ENCODE data around the gene CD200R1L. TPM values are rescaled to one million over a fixed set of nuclear protein-coding genes. Genes with fewer than 3 reads are reported as not detected.

CD200R1L gene
- total RNA-seq, 1 experiment from 2014 or later, result not detected

- Mint-ChIP-seq H3K27me3 (ENCODE audit: low read depth) (no peaks in the 10 kb centered on the region; the same call in 1 of the 2 replicates), H3K4me3 (no peak overlapping the region), H3K4me1 (peaks cover 15% of the 10 kb centered on the region), H3K9me3 (peaks cover 16% of the 10 kb centered on the region), H3K27ac (no peak overlapping the region; the same call in 1 of the 2 replicates), H3K36me3 (peaks cover 4% of the 10 kb centered on the region; the same call in 1 of the 2 replicates)
- CTCF ChIA-PET, result no interaction called here
- TF ChIP-seq ARID4B (CRISPR knock-in tag; IDR thresholded peaks at IDR 0.05; ENCODE audit: borderline replicate concordance) (no peak), ATF3 (CRISPR knock-in tag; conservative IDR thresholded peaks at IDR 0.05) (no peak), ATF2 (CRISPR knock-in tag; IDR thresholded peaks at IDR 0.05; ENCODE audit: borderline replicate concordance, low read depth) (no peak), ZNF281 (CRISPR knock-in tag; IDR thresholded peaks at IDR 0.05) (no peak), ZNF416 (CRISPR knock-in tag; IDR thresholded peaks at IDR 0.05) (no peak), ZNF512 (CRISPR knock-in tag; IDR thresholded peaks at IDR 0.05; ENCODE audit: borderline replicate concordance) (no peak), SMAD3 (CRISPR knock-in tag; IDR thresholded peaks at IDR 0.05; ENCODE audit: borderline replicate concordance) (no peak), EMX1 (CRISPR knock-in tag; IDR thresholded peaks at IDR 0.05) (no peak), SMAD4 (CRISPR knock-in tag; IDR thresholded peaks at IDR 0.05) (no peak), CREB1 (CRISPR knock-in tag; IDR thresholded peaks at IDR 0.05) (no peak), ZNF263 (CRISPR knock-in tag; IDR thresholded peaks at IDR 0.05; ENCODE audit: low read depth) (no peak)
- TF ChIP-seq, protein P1, sequence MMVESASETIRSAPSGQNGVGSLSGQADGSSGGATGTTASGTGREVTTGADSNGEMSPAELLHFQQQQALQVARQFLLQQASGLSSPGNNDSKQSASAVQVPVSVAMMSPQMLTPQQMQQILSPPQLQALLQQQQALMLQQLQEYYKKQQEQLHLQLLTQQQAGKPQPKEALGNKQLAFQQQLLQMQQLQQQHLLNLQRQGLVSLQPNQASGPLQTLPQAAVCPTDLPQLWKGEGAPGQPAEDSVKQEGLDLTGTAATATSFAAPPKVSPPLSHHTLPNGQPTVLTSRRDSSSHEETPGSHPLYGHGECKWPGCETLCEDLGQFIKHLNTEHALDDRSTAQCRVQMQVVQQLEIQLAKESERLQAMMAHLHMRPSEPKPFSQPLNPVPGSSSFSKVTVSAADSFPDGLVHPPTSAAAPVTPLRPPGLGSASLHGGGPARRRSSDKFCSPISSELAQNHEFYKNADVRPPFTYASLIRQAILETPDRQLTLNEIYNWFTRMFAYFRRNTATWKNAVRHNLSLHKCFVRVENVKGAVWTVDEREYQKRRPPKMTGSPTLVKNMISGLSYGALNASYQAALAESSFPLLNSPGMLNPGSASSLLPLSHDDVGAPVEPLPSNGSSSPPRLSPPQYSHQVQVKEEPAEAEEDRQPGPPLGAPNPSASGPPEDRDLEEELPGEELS (CRISPR knock-in tag; IDR thresholded peaks at IDR 0.05), result no peak
- DNase-seq (ENCODE audit: low spot score), result no peak
- POLR2A ChIA-PET, result no interaction called here
- ATAC-seq, result peak; percentile 61
Measured at GRCh38 chr3:112871735-112872134, 25.1 kb upstream of the CD200R1L start.

- POLR2A ChIA-PET, result no interaction called here
- peaks cover 2% of the 10 kb centered on the region; the same call in 1 of the 2 replicates for H3K27me3 Mint-ChIP-seq (ENCODE audit: low read depth)
- CTCF ChIA-PET, result no interaction called here
- TF ChIP-seq MXD4 (CRISPR knock-in tag; IDR thresholded peaks at IDR 0.05; ENCODE audit: borderline replicate concordance), result no peak
- TF ChIP-seq, protein P2, sequence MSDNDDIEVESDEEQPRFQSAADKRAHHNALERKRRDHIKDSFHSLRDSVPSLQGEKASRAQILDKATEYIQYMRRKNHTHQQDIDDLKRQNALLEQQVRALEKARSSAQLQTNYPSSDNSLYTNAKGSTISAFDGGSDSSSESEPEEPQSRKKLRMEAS (CRISPR knock-in tag; IDR thresholded peaks at IDR 0.05), result no peak
- TF ChIP-seq RORB (CRISPR knock-in tag; IDR thresholded peaks at IDR 0.05), result no peak
- TF ChIP-seq, protein P3, sequence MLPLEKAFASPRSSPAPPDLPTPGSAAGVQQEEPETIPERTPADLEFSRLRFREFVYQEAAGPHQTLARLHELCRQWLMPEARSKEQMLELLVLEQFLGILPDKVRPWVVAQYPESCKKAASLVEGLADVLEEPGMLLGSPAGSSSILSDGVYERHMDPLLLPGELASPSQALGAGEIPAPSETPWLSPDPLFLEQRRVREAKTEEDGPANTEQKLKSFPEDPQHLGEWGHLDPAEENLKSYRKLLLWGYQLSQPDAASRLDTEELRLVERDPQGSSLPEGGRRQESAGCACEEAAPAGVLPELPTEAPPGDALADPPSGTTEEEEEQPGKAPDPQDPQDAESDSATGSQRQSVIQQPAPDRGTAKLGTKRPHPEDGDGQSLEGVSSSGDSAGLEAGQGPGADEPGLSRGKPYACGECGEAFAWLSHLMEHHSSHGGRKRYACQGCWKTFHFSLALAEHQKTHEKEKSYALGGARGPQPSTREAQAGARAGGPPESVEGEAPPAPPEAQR (CRISPR knock-in tag; IDR thresholded peaks at IDR 0.05), result no peak
- no peak for TF ChIP-seq IRF1 (CRISPR knock-in tag; IDR thresholded peaks at IDR 0.05)
Measured at GRCh38 chr3:112865757-112866156, 19.1 kb upstream of the CD200R1L start.

More at GRCh38 chr3:112865757-112866156, 19.1 kb upstream of the CD200R1L start:
- Mint-ChIP-seq H3K36me3 (peaks cover 4% of the 10 kb centered on the region; the same call in 1 of the 2 replicates), H3K27ac (no peak overlapping the region), H3K4me1 (no peaks in the 10 kb centered on the region), H3K9me3 (peaks cover 24% of the 10 kb centered on the region), H3K4me3 (no peak overlapping the region)
- DNase-seq (ENCODE audit: low spot score) (no peak), ATAC-seq (no peak)

All from WTC11 (cell line).